Measurements from ENCODE around the gene MCM8.
"Not testable (repeated sequence)": the region's sequence is repeated elsewhere in the genome, so short reads cannot be mapped to it uniquely, and the experiment has no call there.

MCM8 gene

GRCh38 chr20:6007094-6007528 lies 56.7 kb downstream of the MCM8 start:
- no peak for DNase-seq (ENCODE audit: low read depth)

- DNase-seq (ENCODE audit: low read depth) = no peak
These were observed 57.2 kb downstream of the MCM8 start for GRCh38 chr20:6007529-6008103.

GRCh38 chr20:6008254-6008653 lies 57.8 kb downstream of the MCM8 start:
- DNase-seq (ENCODE audit: low read depth) = no peak

GRCh38 chr20:6012179-6012578 lies 61.7 kb downstream of the MCM8 start:
- DNase-seq (ENCODE audit: low read depth) = no peak

- DNase-seq (ENCODE audit: low read depth) = no peak
These were observed 63.6 kb downstream of the MCM8 start for GRCh38 chr20:6014017-6014416.

- no peak for DNase-seq (ENCODE audit: low read depth)
These were observed 64.5 kb downstream of the MCM8 start for GRCh38 chr20:6014957-6015356.

- DNase-seq (ENCODE audit: low read depth) = no peak
These were observed 67.0 kb downstream of the MCM8 start for GRCh38 chr20:6017467-6017866.

- no peak for DNase-seq (ENCODE audit: low read depth)
These were observed 67.4 kb downstream of the MCM8 start for GRCh38 chr20:6017880-6018279.

GRCh38 chr20:6024768-6025167 lies 74.3 kb downstream of the MCM8 start:
- no peak for DNase-seq (ENCODE audit: low read depth)

- no peak for DNase-seq (ENCODE audit: low read depth)
These were observed 75.6 kb downstream of the MCM8 start for GRCh38 chr20:6026051-6026450.

GRCh38 chr20:6028818-6029217 lies 78.4 kb downstream of the MCM8 start:
- no peak for DNase-seq (ENCODE audit: low read depth)

GRCh38 chr20:6029538-6029937 lies 79.1 kb downstream of the MCM8 start:
- no peak for DNase-seq (ENCODE audit: low read depth)

GRCh38 chr20:6030453-6031080 lies 80.1 kb downstream of the MCM8 start:
- DNase-seq (ENCODE audit: low read depth) = no peak

GRCh38 chr20:6032907-6033306 lies 82.5 kb downstream of the MCM8 start:
- DNase-seq (ENCODE audit: low read depth) = not testable (repeated sequence)

GRCh38 chr20:6034134-6034969 lies 83.9 kb downstream of the MCM8 start:
- no peak for DNase-seq (ENCODE audit: low read depth)

- DNase-seq (ENCODE audit: low read depth) = no peak
These were observed 85.8 kb downstream of the MCM8 start for GRCh38 chr20:6036213-6036612.

- no peak for DNase-seq (ENCODE audit: low read depth)
These were observed 86.6 kb downstream of the MCM8 start for GRCh38 chr20:6037082-6037481.

- DNase-seq (ENCODE audit: low read depth) = no peak
These were observed 87.8 kb downstream of the MCM8 start for GRCh38 chr20:6038256-6038655.

GRCh38 chr20:6039766-6040165 lies 89.3 kb downstream of the MCM8 start:
- no peak for DNase-seq (ENCODE audit: low read depth)

- no peak for DNase-seq (ENCODE audit: low read depth)
These were observed 90.1 kb downstream of the MCM8 start for GRCh38 chr20:6040540-6040939.

- DNase-seq (ENCODE audit: low read depth) = no peak
These were observed 90.7 kb downstream of the MCM8 start for GRCh38 chr20:6040958-6041807.

- DNase-seq (ENCODE audit: low read depth) = no peak
These were observed 91.4 kb downstream of the MCM8 start for GRCh38 chr20:6041808-6042265.
